Tibial nerve (tissue), 3 donors: ENCODE data around the gene KIF20B.

ENCODE experiments used
- POLR2A ChIP-seq, 2 donors: fragments of 450-650 bp; IDR thresholded peaks; one replicate each; pipeline ENCODE4 v1.6.1; 2017; ENCODE audit warnings: antibody characterized with exemption in 2 of 2, mild to moderate bottlenecking in 2 of 2, moderate library complexity in 2 of 2
- TF ChIP-seq, protein P1 (sequence below), 5 experiments: fragments of 200-600 bp in 3 of 5; fragments of 450-650 bp in 2 of 5; sonication (generic) in 3 of 5; IDR thresholded peaks; one replicate each; pipeline ENCODE4 v1.5.1; 2016 to 2019; ENCODE audit warnings: antibody characterized with exemption in 5 of 5, mild to moderate bottlenecking in 3 of 5, moderate library complexity in 2 of 5

DNA sequence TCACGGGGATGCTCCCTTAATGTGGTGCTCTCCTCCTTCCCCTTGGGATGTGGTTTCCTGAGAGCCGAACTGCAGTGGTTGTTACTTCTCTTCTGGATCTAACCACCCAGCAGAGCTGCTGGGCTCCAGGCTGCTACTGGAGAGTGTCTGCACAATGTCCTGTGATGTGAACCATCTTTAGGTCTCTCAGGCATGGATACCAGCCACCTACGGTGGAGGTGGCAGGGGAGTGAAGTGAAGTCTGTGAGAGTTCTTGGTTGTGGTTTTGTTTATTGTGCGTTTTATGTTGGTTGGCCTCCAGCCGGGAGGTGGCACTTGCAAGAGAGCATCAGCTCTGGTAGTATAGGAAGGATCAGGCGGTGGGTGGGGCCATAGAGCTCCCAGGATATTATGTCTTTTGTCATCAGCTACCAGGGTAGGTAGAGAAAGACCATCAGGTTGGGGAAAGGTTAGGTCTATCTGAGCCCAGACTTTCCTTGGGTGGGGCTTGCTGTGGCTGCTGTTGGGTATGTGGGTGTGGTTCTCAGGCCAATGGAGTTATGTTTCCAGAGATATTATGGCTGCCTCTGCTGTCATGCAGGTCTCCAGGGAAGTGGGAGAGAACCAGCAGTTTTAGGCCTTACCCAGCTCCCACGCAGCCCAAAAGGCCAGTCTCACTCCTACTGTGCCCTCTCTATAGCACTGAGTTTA is 87.9 kb downstream of the KIF20B start:
- TF ChIP-seq, protein P1, sequence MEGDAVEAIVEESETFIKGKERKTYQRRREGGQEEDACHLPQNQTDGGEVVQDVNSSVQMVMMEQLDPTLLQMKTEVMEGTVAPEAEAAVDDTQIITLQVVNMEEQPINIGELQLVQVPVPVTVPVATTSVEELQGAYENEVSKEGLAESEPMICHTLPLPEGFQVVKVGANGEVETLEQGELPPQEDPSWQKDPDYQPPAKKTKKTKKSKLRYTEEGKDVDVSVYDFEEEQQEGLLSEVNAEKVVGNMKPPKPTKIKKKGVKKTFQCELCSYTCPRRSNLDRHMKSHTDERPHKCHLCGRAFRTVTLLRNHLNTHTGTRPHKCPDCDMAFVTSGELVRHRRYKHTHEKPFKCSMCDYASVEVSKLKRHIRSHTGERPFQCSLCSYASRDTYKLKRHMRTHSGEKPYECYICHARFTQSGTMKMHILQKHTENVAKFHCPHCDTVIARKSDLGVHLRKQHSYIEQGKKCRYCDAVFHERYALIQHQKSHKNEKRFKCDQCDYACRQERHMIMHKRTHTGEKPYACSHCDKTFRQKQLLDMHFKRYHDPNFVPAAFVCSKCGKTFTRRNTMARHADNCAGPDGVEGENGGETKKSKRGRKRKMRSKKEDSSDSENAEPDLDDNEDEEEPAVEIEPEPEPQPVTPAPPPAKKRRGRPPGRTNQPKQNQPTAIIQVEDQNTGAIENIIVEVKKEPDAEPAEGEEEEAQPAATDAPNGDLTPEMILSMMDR (IDR thresholded peaks at IDR 0.05), result no peak
- TF ChIP-seq POLR2A (IDR thresholded peaks at IDR 0.05), result no peak
